Measurements from ENCODE around the gene TET3.
A peak's percentile ranks its signal among the peaks of the same experiment; 100 is the strongest.

Gene TET3

GRCh38 chr2:74021407-74021755 is 36.7 kb downstream of the TET3 start:
- no peak for DNase-seq
- in situ Hi-C loops (cut with MboI; ENCODE audit: low pct_unique_long_range_greater_than_20kb, low sequenced_read_pairs): no loop called here

GRCh38 chr2:74024216-74024615 is 39.5 kb downstream of the TET3 start:
- in situ Hi-C loops (cut with MboI; ENCODE audit: low pct_unique_long_range_greater_than_20kb, low sequenced_read_pairs): no loop called here
- DNase-seq: no peak

DNA sequence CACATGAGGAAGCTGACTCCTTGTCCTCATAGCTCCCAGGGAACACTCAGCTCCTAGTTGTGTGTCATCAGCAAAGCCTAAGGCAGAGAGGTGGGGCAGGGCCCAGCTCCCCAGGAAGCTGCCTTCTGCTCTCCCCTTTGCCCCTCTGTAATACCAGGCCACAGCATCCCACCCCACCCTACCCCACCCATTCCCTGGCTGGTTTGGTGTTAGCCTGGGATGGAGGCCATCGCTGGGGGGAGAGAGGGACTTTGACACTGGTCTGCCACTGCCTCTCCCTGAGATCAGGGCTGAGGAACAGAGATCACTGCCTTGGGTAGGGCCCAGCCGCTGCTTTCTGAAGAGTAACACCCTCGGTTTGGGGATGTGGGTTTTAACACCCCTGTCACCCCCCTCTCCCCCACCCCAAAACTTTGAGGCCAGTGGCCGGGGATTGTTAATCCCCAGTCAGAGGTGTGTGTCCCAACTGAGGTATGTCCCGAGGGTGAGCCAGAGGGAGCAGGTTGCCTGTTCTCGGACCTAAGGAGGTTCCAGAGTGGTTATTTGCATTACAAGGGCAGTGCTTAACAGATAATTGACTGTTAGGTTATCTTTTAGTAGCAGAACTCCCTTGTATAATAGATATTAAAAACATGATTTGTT is 41.4 kb downstream of the TET3 start:
- no peak for DNase-seq
- in situ Hi-C loops (cut with MboI; ENCODE audit: low pct_unique_long_range_greater_than_20kb, low sequenced_read_pairs): no loop called here

- in situ Hi-C loops (cut with MboI; ENCODE audit: low pct_unique_long_range_greater_than_20kb, low sequenced_read_pairs): no loop called here
- peak; percentile 43 for DNase-seq
Measured at GRCh38 chr2:74026687-74027241, 42.1 kb downstream of the TET3 start.

GRCh38 chr2:74027496-74027895 is 42.8 kb downstream of the TET3 start:
- in situ Hi-C loops (cut with MboI; ENCODE audit: low pct_unique_long_range_greater_than_20kb, low sequenced_read_pairs): no loop called here
- DNase-seq: no peak

DNA sequence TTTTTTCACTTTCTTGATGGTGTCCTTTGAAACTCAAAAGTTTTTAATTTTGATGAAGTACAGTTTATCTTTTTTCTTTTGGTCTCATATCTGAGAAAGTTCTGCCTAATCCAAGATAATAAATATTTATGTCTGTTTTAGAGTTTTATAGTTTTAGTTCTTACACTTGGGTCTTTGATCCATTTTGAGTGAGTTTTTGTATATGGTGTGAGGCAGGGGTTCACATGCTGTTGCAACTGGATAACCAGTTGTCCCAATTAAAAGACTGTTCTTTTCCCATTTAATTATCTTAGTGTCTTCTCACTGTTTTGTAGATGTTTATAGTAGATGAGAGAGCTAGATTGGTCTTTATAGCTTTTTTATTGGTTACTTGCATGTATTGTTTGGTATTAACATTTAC is 43.6 kb downstream of the TET3 start:
- DNase-seq: no peak
- in situ Hi-C loops (cut with MboI; ENCODE audit: low pct_unique_long_range_greater_than_20kb, low sequenced_read_pairs): no loop called here

- DNase-seq: no peak
- in situ Hi-C loops (cut with MboI; ENCODE audit: low pct_unique_long_range_greater_than_20kb, low sequenced_read_pairs): no loop called here
Measured at GRCh38 chr2:74028741-74029140, 44.0 kb downstream of the TET3 start.

DNA sequence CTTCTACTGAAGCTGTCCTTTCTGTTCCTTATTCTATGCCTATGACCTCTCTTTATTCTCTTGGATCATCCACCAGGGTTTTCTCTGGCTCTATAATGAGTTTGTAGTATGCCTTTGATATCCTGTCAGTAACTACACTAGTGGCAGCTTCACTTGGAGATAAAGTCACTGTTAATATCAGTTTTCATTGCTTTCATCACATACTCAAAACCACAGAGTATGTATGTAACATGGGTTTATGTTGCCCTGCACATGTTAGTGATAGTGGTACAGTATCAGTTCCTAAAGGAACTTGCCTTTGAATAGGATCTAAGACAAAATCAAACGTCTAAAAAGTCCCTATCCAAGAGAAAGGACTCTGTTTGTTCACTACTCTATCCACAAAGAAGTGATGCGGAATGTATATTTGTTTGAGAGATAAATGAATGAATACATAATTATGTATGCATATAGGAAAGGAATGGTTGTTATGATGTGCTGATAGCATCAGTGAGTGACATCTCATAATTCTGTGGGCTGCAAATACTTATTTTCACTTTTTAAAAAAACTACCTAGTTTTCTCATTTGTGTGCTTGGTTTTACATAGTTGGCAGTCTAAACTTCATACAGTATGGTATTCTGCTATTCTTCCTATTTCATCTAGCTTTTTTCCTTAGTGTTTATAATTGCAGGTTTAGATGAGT is 45.1 kb downstream of the TET3 start:
- DNase-seq: no peak
- in situ Hi-C loops (cut with MboI; ENCODE audit: low pct_unique_long_range_greater_than_20kb, low sequenced_read_pairs): no loop called here

DNA sequence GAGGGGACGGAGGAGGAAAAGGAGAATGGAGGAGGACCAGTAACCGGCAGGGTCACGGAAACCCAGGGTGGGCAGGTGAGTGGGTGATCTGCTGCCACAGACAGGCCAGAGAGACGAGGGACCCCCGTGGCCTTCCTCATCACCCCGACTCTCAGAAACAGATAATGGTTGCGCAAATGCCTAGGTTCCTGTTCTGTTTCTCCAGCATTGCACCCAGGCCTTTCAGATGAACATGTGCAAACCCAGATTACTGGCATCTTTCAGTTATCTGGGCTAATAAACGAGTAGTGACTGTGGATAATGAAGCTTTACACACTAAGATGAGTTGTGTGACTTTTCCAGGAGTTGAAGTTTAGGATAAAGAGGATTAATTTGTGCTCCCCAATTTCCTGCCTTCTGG is 46.5 kb downstream of the TET3 start:
- peak; percentile 23 for DNase-seq
- in situ Hi-C loops (cut with MboI; ENCODE audit: low pct_unique_long_range_greater_than_20kb, low sequenced_read_pairs): no loop called here

DNA sequence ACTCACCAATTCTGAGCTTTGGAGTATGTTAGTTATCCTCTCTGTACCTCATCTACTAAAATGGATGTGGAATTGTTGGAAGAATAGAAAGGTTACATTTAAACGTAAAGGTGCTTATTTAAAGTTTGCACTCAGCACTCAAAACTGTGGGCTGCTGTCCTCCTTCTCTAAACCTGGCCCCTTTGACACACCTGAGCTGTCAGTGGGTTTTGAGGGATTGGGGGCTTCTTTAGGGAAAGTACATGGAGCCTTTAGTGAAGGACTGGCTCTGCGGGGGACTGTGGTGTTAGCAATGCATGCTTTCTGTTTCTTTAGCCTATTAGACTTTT is 47.2 kb downstream of the TET3 start:
- DNase-seq: no peak
- in situ Hi-C loops (cut with MboI; ENCODE audit: low pct_unique_long_range_greater_than_20kb, low sequenced_read_pairs): no loop called here

- no peak for DNase-seq
- in situ Hi-C loops (cut with MboI; ENCODE audit: low pct_unique_long_range_greater_than_20kb, low sequenced_read_pairs): no loop called here
Measured at GRCh38 chr2:74033375-74033774, 48.7 kb downstream of the TET3 start.

All from KBM-7 (cell line).